T-helper 17 cell (primary cell): ENCODE data around the gene SCN2B. TPM values are rescaled to one million over a fixed set of nuclear protein-coding genes. Genes with fewer than 3 reads are reported as not detected.
A peak's percentile ranks its signal among the peaks of the same experiment; 100 is the strongest.
"Not testable (repeated sequence)": the region's sequence is repeated elsewhere in the genome, so short reads cannot be mapped to it uniquely, and the experiment has no call there.

Experiments
- ATAC-seq: fragments of 150-1000 bp; cut with Tn5 transposase; 2 replicates; pipeline ENCODE4 v1.10.0; 2021; ENCODE audit warnings: mild to moderate bottlenecking, moderate library complexity
- DNase-seq, 3 donors: peaks; one replicate each; pipeline versions ENCODE4 v3.0.0 to v3.0.0-alpha.2; 2020 to 2021
- H3K9me3 ChIP-seq: one replicate; pipeline ENCODE4 v1.7.0; 2013; ENCODE audit warnings: low read length, mild to moderate bottlenecking; ENCODE audit not compliant: control insufficient read depth, poor library complexity, severe bottlenecking
- H3K27ac Mint-ChIP-seq: one replicate; pipeline ENCODE4 v1.8.0; 2022; ENCODE audit warnings: mild to moderate bottlenecking, moderate library complexity, mixed read lengths
- H3K27me3 Mint-ChIP-seq: one replicate; pipeline ENCODE4 v1.8.0; 2022; ENCODE audit warnings: mixed read lengths
- H3K36me3 Mint-ChIP-seq: one replicate; pipeline ENCODE4 v1.8.0; 2022; ENCODE audit warnings: low read depth, mixed read lengths
- H3K4me1 Mint-ChIP-seq: one replicate; pipeline ENCODE4 v1.8.0; 2022; ENCODE audit warnings: mild to moderate bottlenecking, mixed read lengths
- H3K4me3 Mint-ChIP-seq: one replicate; pipeline ENCODE4 v1.8.0; 2022; ENCODE audit warnings: mild to moderate bottlenecking, moderate library complexity, mixed read lengths
- total RNA-seq, 4 donors: library from RNA in 2 of 4; stranded (reverse) in 2 of 4; gene quantifications; one replicate each; pipeline ENCODE4 v1.2.3 and lab custom pipeline; 2022 to 2026

SCN2B gene
- total RNA-seq, 2 donors from 2014 or later = not detected

DNA sequence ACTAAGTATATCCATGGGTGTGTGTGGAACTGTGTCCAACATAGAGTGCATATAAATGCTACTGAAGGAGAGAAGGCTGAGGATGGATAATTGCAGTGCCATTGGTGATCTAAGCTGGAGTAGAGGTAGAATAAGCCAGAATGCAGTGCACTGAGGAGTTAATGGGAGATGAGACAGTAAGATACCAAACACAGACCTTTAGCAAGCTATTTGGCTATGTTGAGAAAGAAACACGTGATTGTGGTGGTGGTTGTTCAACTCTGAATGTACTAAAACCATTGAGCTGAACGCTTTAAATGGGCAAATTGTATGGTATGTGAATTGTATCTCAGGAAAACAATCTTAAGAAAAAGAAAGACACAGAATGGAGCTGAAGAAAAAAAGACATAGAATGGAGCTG lies 25.5 kb upstream of the SCN2B start:
- Mint-ChIP-seq H3K27me3 (no peaks in the 10 kb centered on the region), H3K4me3 (no peak overlapping the region), H3K36me3 (peaks cover 5% of the 10 kb centered on the region), H3K27ac (no peak overlapping the region), H3K4me1 (peaks cover 26% of the 10 kb centered on the region)
- DNase-seq (no peak), ATAC-seq (no peak)
- H3K9me3 ChIP-seq = no peaks in the 10 kb centered on the region

DNA sequence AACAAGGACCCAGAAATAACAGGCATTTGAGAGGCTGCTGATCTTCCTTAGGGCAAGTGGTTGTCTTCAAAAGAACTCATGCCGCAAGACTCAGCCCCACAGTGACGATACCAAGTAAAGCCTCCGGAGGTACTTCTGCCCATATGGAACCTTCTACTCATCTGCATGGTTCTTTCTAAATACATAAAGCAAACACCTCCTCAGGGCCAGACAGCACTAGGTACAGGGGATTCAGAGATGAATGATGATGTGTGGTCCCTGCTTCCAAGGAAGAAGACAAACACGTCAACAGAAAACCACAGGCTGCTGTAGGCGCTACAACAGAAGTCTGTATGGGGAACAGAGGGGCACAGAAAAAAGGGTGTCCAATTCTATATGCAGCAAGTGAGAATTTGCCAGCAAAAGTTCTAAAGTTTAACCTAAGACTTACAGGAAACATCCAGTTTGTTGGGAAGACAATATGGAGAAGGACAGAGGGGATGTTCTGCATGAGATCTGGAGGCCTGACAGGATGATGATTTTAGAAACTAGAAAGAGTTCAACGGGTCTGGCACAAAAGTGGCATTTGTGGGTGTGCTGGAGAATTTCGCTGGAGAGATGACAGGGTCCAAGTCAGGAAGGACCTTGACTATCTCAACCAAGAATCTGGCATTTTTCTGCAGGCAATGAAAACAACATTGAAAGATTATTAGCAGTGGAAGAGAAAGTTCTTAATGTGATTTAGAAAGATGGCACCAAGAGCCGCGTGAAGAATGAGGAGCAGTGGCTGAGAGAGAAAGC lies 24.7 kb upstream of the SCN2B start:
- peak; percentile 69 for ATAC-seq
- H3K36me3 Mint-ChIP-seq = peaks cover 3% of the 10 kb centered on the region

DNA sequence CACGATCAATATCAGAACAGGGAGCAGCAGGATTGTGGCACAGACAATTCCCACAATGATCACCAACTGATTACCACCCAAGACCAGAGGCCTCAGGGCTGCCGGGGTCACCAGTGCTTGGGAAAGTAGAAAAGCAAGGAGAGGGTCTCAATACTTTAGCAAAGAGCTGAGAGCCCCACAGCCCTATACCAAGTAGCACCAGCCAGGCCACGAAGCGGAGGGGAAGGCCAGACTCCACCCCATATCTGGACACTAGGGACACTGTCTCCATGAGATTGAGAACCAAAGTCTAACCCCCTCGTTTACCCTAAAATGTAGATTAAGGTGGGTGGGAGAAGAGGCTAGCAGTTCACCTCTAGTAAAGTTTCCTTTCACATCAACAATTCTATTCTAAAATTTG lies 24.1 kb upstream of the SCN2B start:
- Mint-ChIP-seq H3K36me3 (peaks cover under 1% of the 10 kb centered on the region), H3K4me1 (peaks cover 11% of the 10 kb centered on the region), H3K27me3 (no peaks in the 10 kb centered on the region), H3K4me3 (peak overlapping the region; percentile 55), H3K27ac (no peak overlapping the region)
- H3K9me3 ChIP-seq = no peaks in the 10 kb centered on the region
- ATAC-seq (no peak), DNase-seq (no peak)

More for the DNA sequence above, 24.7 kb upstream of the SCN2B start:
- Mint-ChIP-seq H3K27me3 (no peaks in the 10 kb centered on the region), H3K27ac (no peak overlapping the region), H3K4me3 (no peak overlapping the region), H3K4me1 (peaks cover 17% of the 10 kb centered on the region)
- no peaks in the 10 kb centered on the region for H3K9me3 ChIP-seq
- peak in 1 of 3 donors; percentile 19 for DNase-seq

DNA sequence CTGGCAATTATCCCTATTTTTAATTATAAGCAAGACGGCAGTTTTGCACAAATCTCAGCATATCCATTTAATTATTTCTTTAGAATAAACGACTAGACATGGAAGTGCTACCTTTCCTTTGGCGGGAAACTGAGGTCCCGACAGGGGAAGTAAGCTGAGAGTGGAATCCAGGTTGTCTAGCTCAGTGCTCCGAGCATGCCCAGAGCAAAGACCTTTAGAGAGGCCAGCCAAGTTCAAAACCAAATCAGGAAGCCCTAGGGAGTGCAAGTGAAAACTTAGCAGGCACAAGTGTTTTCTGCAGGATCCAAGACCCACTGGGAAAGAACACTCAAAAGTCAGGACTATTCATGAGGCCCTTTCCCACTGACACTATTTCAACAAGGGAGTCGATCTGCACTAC lies 22.7 kb upstream of the SCN2B start:
- no peaks in the 10 kb centered on the region for H3K36me3 Mint-ChIP-seq
- no peak overlapping the region for H3K4me3 Mint-ChIP-seq
- no peaks in the 10 kb centered on the region for H3K27me3 Mint-ChIP-seq

DNA sequence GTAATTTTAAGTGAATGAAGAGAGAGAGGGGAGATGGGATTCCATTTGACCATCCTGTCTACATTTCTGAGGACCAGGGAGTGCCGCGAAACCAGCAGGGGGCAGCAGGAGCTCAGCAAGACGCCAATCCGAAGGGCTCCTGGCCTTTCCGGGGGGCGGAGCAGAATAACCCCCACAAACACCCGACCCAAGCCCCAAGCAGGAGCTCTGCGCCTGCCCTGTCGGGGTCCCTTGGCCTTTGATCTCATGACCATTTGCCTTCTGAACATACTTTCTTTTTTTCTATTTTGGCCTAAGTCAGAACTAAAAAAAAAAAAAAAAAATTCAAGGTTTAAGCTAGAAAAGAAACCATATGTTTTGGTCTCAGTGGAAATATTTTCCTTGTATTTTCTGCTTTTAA lies 21.9 kb upstream of the SCN2B start:
- H3K4me3 Mint-ChIP-seq = no peak overlapping the region
- peaks cover 7% of the 10 kb centered on the region for H3K4me1 Mint-ChIP-seq

More for the DNA sequence above, 22.7 kb upstream of the SCN2B start:
- Mint-ChIP-seq H3K4me1 (peaks cover 7% of the 10 kb centered on the region), H3K27ac (no peak overlapping the region)
- no peak for ATAC-seq
- H3K9me3 ChIP-seq = no peaks in the 10 kb centered on the region
- no peak for DNase-seq

DNA sequence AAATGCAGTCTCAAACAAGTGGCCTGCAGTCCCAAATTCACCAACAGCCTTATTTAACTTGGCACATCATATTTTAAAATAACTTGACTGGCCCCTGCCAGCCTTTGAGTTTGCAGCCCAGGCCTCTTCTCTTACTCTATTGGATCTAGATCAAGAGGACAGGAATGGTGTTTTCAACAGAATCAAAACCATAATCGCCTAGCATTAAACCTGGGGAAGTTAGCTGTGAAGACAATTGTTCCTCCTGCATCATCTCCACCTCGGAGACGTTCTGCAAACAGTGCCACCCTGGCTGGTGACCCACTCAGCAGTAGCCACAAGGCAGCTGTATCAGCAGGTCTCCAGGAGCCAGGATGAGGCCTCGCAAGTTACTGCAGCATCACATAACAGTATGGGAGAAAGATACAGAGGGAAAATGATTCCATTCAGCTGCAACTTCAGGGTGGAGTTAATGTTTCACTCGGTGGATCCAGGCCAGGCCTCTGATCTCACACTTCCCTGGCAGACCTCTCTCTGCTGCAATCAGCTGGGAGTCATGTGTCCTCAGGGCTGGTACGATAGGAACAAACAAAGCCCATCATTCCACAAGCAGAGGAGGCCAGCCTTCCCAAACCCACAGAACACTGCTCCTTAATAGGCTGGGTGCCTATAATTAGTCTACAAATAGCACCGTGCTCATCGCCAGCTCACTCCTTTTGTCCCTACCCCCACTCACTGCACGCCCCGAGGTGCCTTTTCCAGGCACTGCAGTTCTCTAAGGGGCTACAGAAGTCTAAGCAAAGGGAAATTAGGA lies 18.6 kb upstream of the SCN2B start:
- peaks cover 5% of the 10 kb centered on the region for H3K36me3 Mint-ChIP-seq
- H3K4me3 Mint-ChIP-seq = no peak overlapping the region
- no peaks in the 10 kb centered on the region for H3K27me3 Mint-ChIP-seq
- H3K4me1 Mint-ChIP-seq = peaks cover 7% of the 10 kb centered on the region
- no peak for DNase-seq
- no peak overlapping the region for H3K27ac Mint-ChIP-seq
- ATAC-seq = no peak
- no peaks in the 10 kb centered on the region for H3K9me3 ChIP-seq

More for the DNA sequence above, 21.9 kb upstream of the SCN2B start:
- peaks cover 3% of the 10 kb centered on the region for H3K36me3 Mint-ChIP-seq
- H3K9me3 ChIP-seq = no peaks in the 10 kb centered on the region
- peak overlapping the region; percentile 11 for H3K27ac Mint-ChIP-seq
- ATAC-seq = peak; percentile 40
- H3K27me3 Mint-ChIP-seq = no peaks in the 10 kb centered on the region
- DNase-seq = peak; percentile 70 to 76 (median 74)

DNA sequence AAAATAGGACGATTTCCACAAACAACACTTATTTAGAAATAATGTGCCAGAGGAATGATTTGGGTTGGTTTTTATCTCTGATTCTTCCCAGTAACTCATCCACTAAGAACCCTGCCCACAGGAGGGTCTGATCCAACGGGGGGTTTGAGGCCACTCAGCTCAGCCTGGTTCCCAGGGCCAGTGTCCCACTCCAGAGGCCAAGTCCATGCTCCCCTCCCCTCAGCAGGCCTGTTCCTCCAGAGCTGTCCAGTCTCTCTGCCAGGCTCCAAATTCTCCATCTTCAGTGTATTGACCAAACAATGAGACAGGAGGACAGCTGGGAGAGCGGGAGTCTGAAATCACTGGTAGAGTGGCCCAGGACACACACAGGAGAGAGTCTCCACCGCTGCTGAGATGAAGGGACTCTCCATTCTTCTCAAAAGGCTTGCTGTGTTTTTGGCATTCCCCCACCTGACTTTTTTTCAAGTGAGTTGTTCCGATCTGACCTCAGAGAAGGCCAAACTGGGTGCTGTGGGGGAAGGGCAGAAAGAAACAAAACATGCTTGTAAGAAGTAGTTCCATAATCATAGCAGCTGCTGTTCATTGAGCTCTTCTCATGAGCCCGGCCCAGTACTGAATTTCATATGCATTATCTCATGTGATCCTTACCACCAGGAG lies 17.6 kb upstream of the SCN2B start:
- Mint-ChIP-seq H3K36me3 (peaks cover 5% of the 10 kb centered on the region), H3K27ac (no peak overlapping the region), H3K4me1 (peaks cover 4% of the 10 kb centered on the region), H3K27me3 (no peaks in the 10 kb centered on the region), H3K4me3 (no peak overlapping the region)
- ATAC-seq = no peak
- no peaks in the 10 kb centered on the region for H3K9me3 ChIP-seq
- no peak for DNase-seq

DNA sequence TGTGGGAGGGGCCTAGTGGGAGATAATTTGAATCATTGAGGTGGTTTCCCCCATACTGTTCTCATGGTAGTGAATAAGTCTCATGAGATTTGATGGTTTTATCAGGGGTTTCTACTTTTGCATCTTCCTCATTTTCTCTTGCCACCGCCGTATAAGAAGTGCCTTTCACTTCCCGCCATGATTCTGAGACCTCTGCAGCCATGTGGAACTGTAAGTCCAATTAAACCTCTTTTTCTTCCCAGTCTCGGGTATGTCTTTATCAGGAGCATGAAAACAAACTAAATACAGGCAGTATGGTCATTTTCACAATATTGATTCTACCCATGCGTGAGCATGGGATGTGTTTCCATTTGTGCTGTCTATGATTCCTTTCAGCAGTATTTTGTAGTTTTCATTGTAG lies 16.4 kb upstream of the SCN2B start:
- not testable (repeated sequence) for H3K36me3 Mint-ChIP-seq, H3K27me3 Mint-ChIP-seq, DNase-seq, H3K4me1 Mint-ChIP-seq, H3K9me3 ChIP-seq, ATAC-seq, H3K4me3 Mint-ChIP-seq
- H3K27ac Mint-ChIP-seq = peak overlapping the region; percentile 16

DNA sequence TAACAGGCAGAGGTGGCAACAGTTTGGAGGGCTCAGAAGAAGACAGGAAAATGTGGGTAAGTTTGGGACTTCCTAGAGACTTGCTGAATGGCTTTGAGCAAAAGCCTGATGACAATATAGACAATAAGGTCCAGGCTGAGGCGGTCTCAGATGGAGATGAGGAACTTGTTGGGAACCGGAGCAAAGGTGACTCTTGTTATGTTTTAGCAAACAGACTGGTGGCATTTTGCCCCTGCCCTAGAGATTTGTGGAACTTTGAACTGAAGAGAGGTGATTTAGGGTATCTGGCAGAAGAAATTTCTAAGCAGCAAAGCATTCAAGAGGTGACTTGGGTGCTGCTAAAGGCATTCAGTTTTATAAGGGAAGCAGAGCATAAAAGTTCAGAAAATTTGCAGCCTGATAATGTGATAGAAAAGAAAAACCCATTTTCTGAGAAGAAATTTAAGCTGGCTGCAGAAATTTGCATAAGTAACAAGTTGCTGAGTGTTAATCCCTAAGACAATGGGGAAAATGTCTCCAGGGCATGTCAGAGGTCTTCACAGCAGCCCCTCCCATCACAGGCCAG lies 14.6 kb upstream of the SCN2B start:
- not testable (repeated sequence) for H3K4me3 Mint-ChIP-seq, DNase-seq, H3K27me3 Mint-ChIP-seq, ATAC-seq, H3K4me1 Mint-ChIP-seq, H3K9me3 ChIP-seq, H3K36me3 Mint-ChIP-seq, H3K27ac Mint-ChIP-seq

DNA sequence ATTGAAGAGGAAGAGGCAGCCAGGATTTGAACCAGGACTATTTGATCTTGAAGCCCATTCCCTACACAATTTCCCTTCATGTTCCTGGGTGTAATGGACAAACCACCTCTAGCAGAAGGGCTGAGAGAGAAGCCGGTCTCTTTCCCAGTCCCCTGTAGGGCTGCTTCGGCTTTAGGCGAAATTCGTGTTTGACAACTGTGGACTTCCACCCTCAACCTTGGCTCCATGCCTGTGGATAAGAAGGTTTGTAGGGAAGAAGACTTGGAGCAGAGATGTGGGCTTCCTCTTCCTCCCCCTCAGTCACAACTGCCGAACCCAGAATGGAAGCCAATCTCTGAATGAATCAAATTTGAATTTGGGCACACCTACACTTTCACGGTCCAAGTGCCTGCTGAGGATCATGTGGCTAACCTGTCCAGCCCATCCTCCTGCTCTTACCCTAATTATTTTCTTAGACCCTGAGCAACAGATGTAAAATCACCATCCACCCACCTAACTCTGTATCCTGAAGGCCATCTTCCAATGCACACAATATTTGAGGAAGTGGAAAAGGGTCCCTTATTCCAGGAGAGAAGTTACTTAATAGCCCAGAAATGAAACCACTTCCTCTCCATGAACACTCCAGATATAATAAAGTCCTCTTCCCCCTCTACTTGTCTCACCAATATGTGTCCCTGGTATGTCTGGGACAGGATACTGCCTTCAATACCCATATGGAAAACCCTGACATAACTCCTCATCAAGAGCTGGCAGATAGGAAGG lies 10.1 kb upstream of the SCN2B start:
- Mint-ChIP-seq H3K36me3 (no peaks in the 10 kb centered on the region), H3K27ac (no peak overlapping the region), H3K27me3 (peaks cover 20% of the 10 kb centered on the region), H3K4me1 (peaks cover 4% of the 10 kb centered on the region), H3K4me3 (no peak overlapping the region)
- no peaks in the 10 kb centered on the region for H3K9me3 ChIP-seq
- DNase-seq = no peak
- ATAC-seq = no peak

DNA sequence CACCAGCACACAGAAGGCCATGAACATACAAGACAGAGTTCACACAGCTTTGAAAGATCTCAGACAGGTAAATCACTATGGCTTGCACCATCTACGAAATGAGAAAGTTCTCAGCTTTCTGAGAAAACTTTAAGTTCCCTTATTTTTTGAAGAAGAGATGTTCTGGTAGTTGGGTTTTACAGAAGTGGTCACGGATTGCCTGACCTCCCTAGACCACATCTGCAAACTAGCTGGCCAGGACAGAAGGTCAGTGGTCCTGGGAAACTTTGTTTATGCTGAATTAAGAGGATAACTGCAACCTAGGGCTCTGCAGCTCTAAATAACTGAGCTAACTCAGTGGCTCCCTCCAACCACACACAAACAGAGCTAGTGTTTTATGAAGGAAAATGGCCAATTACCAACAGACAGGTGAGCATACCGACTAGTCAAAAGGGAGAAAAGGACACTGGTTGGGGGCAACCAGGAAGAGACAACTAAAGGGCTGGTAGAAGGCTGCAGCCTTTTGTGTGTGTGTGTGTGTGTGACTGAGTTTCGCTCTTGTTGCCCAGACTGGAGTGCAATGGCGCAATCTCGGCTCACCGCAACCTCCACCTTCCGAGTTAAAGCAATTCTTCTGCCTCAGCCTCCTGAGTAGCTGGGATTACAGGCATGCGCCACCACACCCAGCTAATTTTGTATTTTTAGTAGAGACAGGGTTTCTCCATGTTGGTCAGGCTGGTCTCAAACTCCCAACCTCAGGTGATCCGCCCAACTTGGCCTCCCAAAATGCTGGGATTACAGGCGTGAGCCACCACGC lies 8.5 kb upstream of the SCN2B start:
- Mint-ChIP-seq H3K36me3 (no peaks in the 10 kb centered on the region), H3K27me3 (peaks cover 23% of the 10 kb centered on the region), H3K4me3 (no peak overlapping the region), H3K27ac (no peak overlapping the region), H3K4me1 (peaks cover 4% of the 10 kb centered on the region)
- DNase-seq (no peak), ATAC-seq (no peak)
- no peaks in the 10 kb centered on the region for H3K9me3 ChIP-seq

DNA sequence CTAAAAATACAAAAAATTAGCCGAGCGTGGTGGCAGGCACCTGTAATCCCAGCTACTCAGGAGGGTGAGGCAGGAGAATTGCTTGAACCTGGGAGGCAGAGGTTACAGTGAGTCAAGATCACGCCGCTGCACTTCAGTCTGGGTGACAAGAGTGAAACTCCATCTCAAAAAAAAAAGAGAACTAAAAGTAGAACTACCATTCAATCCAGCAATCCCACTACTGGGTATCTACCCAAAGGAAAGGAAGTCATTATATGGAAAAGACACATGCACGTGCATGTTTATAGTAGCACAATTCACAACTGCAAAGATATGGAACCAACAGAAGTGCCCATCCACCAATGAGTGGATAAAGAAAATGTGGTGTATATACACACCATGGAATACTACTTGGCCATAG lies 7.3 kb upstream of the SCN2B start:
- H3K27ac Mint-ChIP-seq, H3K4me3 Mint-ChIP-seq, ATAC-seq, H3K9me3 ChIP-seq, H3K36me3 Mint-ChIP-seq, H3K4me1 Mint-ChIP-seq, DNase-seq: not testable (repeated sequence)
- peaks cover 28% of the 10 kb centered on the region for H3K27me3 Mint-ChIP-seq
